SK-N-SH (cell line): ENCODE measurements around the gene ENHO. TPM values are rescaled to one million over a fixed set of nuclear protein-coding genes. Genes with fewer than 3 reads are reported as not detected.

Experiments used
- CTCF ChIA-PET: fragments of 300-600, 350-600 bp; formaldehyde crosslinking; extraction: SDS; loops from one replicate; lab custom pipeline; 2021; lab: Yijun Ruan, JAX
- POLR2A ChIA-PET: fragments of 350-600 bp; sonication (Branson Sonifier 250); formaldehyde crosslinking; extraction: SDS; loops from one replicate; lab custom pipeline; 2020; ENCODE audit warnings: antibody characterized with exemption, inconsistent platforms; lab: Yijun Ruan, JAX
- DNase-seq: peaks from one replicate; pipeline ENCODE4 v3.0.0; 2012
- H2AFZ ChIP-seq: fragments of 200-600 bp; sonication (generic); 2 replicates; pipeline ENCODE4 v1.8.1; 2016; ENCODE audit warnings: antibody characterized with exemption, mild to moderate bottlenecking, low read depth
- H3F3A ChIP-seq: fragments of 200-600 bp; sonication (generic); replicated peaks from 2 replicates; pipeline ENCODE3; 2016; ENCODE audit warnings: antibody characterized with exemption, mild to moderate bottlenecking; ENCODE audit not compliant: insufficient read depth
- H3K27ac ChIP-seq, 2 experiments: fragments of 200-500 bp in 1 of 2; fragments of 200-600 bp in 1 of 2; sonication (Bioruptor generic) in 1 of 2; sonication (generic), shearing (Covaris generic) in 1 of 2; 2 replicates each; pipeline versions ENCODE4 v1.5.1 to v1.6.1; 2014 to 2016; ENCODE audit warnings: low read depth in 2 of 2, inconsistent platforms in 1 of 2, low read length in 1 of 2, mild to moderate bottlenecking in 1 of 2, mixed read lengths in 1 of 2
- H3K27me3 ChIP-seq: fragments of 200-600 bp; sonication (generic), shearing (Covaris generic); 2 replicates; pipeline ENCODE4 v1.6.1; 2016; ENCODE audit warnings: mixed run types; ENCODE audit not compliant: insufficient read depth
- H3K36me3 ChIP-seq, 2 experiments: fragments of 200-500 bp in 1 of 2; fragments of 200-600 bp in 1 of 2; sonication (Bioruptor generic) in 1 of 2; sonication (generic) in 1 of 2; replicated peaks in 1 of 2; 2 replicates each; pipeline versions ENCODE3 to v1.5.1; 2014 to 2016; ENCODE audit warnings: low read length in 1 of 2, mild to moderate bottlenecking in 1 of 2; ENCODE audit not compliant: insufficient read depth in 2 of 2, control insufficient read depth in 1 of 2
- H3K4me1 ChIP-seq, 2 experiments: fragments of 200-500 bp in 1 of 2; fragments of 200-600 bp in 1 of 2; sonication (Bioruptor generic) in 1 of 2; sonication (generic), shearing (Covaris generic) in 1 of 2; 2 replicates each; pipeline versions ENCODE4 v1.5.1 to v1.6.1; 2014 to 2016; ENCODE audit warnings: low read depth in 1 of 2, low read length in 1 of 2, mixed run types in 1 of 2; ENCODE audit not compliant: insufficient read depth in 2 of 2, control insufficient read depth in 1 of 2
- H3K4me2 ChIP-seq: fragments of 200-600 bp; sonication (generic), shearing (Covaris generic); 2 replicates; pipeline ENCODE4 v1.6.1; 2017; ENCODE audit warnings: mixed run types
- H3K4me3 ChIP-seq, 2 experiments: fragments of 200-500 bp in 1 of 2; fragments of 200-600 bp in 1 of 2; sonication (Bioruptor generic) in 1 of 2; sonication (generic), shearing (Covaris generic) in 1 of 2; 2 replicates each; pipeline versions ENCODE4 v1.5.1 to v1.8.1; 2014 to 2016; ENCODE audit warnings: low read depth in 2 of 2, inconsistent platforms in 1 of 2, low read length in 1 of 2, mild to moderate bottlenecking in 1 of 2, mixed read lengths in 1 of 2, moderate library complexity in 1 of 2
- H3K79me2 ChIP-seq: fragments of 200-600 bp; sonication (generic); 2 replicates; pipeline ENCODE4 v1.8.1; 2017; ENCODE audit warnings: mild to moderate bottlenecking; ENCODE audit not compliant: insufficient read depth
- H3K9ac ChIP-seq: fragments of 200-600 bp; sonication (generic); 2 replicates; pipeline ENCODE4 v1.6.1; 2017; ENCODE audit warnings: mixed run types
- H3K9me2 ChIP-seq: fragments of 200-600 bp; sonication (generic); 2 replicates; pipeline ENCODE4 v1.6.1; 2017; ENCODE audit warnings: mixed run types
- H3K9me3 ChIP-seq: fragments of 200-600 bp; sonication (generic); 2 replicates; pipeline ENCODE4 v1.6.1; 2017; ENCODE audit warnings: mixed run types, mild to moderate bottlenecking, moderate library complexity
- H4K20me1 ChIP-seq: fragments of 200-600 bp; sonication (generic); 2 replicates; pipeline ENCODE4 v1.6.1; 2017; ENCODE audit warnings: mild to moderate bottlenecking, mixed run types; ENCODE audit not compliant: insufficient read depth
- EP300 ChIP-seq, 2 experiments: IDR thresholded peaks; 2 replicates each; pipeline versions ENCODE4 v1.4.0 to v1.6.1; 2012; ENCODE audit warnings: borderline replicate concordance in 1 of 2, low read depth in 1 of 2, low read length in 1 of 2
- EZH2phosphoT487 ChIP-seq: fragments of 200-600 bp; sonication (generic); IDR thresholded peaks from 2 replicates; pipeline ENCODE4 v1.6.1; 2017; ENCODE audit warnings: low read depth, mixed run types, mild to moderate bottlenecking, antibody characterized with exemption, moderate library complexity, borderline replicate concordance
- FOSL2 ChIP-seq: IDR thresholded peaks from 2 replicates; pipeline ENCODE4 v1.4.0; 2012; ENCODE audit warnings: low read depth, mild to moderate bottlenecking, moderate library complexity, borderline replicate concordance
- FOXM1 ChIP-seq: IDR thresholded peaks from 2 replicates; pipeline ENCODE4 v1.4.0; 2012; ENCODE audit warnings: low read depth, mild to moderate bottlenecking
- GABPA ChIP-seq: IDR thresholded peaks from 2 replicates; pipeline ENCODE4 v1.4.0; 2012; ENCODE audit warnings: low read depth, mild to moderate bottlenecking
- IRF3 ChIP-seq: fragments of 150-350 bp; IDR thresholded peaks from 2 replicates; pipeline ENCODE4 v1.6.1; 2016; ENCODE audit warnings: mild to moderate bottlenecking, low read depth, low read length
- MAX ChIP-seq: IDR thresholded peaks from 2 replicates; pipeline ENCODE4 v1.4.0; 2012; ENCODE audit warnings: low read depth
- NRF1 ChIP-seq: IDR thresholded peaks from 2 replicates; pipeline ENCODE4 v1.6.1; 2012; ENCODE audit warnings: low read depth, mild to moderate bottlenecking, low read length
- POLR2AphosphoS5 ChIP-seq: IDR thresholded peaks from 2 replicates; pipeline ENCODE4 v1.6.1; 2012; ENCODE audit warnings: low read depth, low read length
- RAD21 ChIP-seq: IDR thresholded peaks from 2 replicates; pipeline ENCODE4 v1.6.1; 2012; ENCODE audit warnings: mild to moderate bottlenecking, low read length
- RCOR1 ChIP-seq: fragments of 150-350 bp; IDR thresholded peaks from 2 replicates; pipeline ENCODE4 v1.6.1; 2017; ENCODE audit warnings: antibody characterized with exemption, low read length
- REST ChIP-seq: IDR thresholded peaks from 2 replicates; pipeline ENCODE4 v1.6.1; 2012; ENCODE audit warnings: mild to moderate bottlenecking, low read depth, low read length, moderate library complexity
- RXRA ChIP-seq: IDR thresholded peaks from 2 replicates; pipeline ENCODE4 v1.4.0; 2012; ENCODE audit warnings: low read depth, mild to moderate bottlenecking, borderline replicate concordance
- SIN3A ChIP-seq: IDR thresholded peaks from 2 replicates; pipeline ENCODE4 v1.6.1; 2012; ENCODE audit warnings: low read depth, mild to moderate bottlenecking, low read length, moderate library complexity, borderline replicate concordance
- SMC3 ChIP-seq: IDR thresholded peaks from 2 replicates; pipeline ENCODE4 v1.6.1; 2012; ENCODE audit warnings: low read depth, low read length, improper control_type of control experiment
- TAF1 ChIP-seq: IDR thresholded peaks from 2 replicates; pipeline ENCODE4 v1.6.1; 2012; ENCODE audit warnings: low read depth, mild to moderate bottlenecking, low read length, moderate library complexity, borderline replicate concordance
- USF1 ChIP-seq: IDR thresholded peaks from 2 replicates; pipeline ENCODE4 v1.4.0; 2012; ENCODE audit warnings: low read depth, borderline replicate concordance
- WGBS: methylation state at CpG from one replicate; pipeline ENCODE4 v1.1.6; 2017; ENCODE audit warnings: low lambda C conversion rate; 5-methylcytosine and 5-hydroxymethylcytosine counted together
- polyA plus RNA-seq, 3 experiments: library from polyadenylated mRNA; depleted of rRNA; stranded (reverse); fragments of >200 nt; gene quantifications; 2 replicates each; pipeline ENCODE4 v1.2.3, GENCODE V29; 2012

The ENHO gene
- polyA plus RNA-seq, 1 of the 3 experiments (the other 2 are of a cell fraction): 1.5 TPM

- CTCF ChIA-PET: interaction anchor here (0.6 to 5.9 kb wide), 8 partner anchors 11 to 134 kb away, joined by 3 to 59 read pairs (median 4); no protein-coding TSS in a partner anchor
- DNase-seq: peak; percentile 38
- H3K79me2 ChIP-seq: no peaks in the 10 kb centered on the region
- H3K36me3 ChIP-seq: no peaks in the 10 kb centered on the region
- no peaks in the 10 kb centered on the region for H3K9me2 ChIP-seq
- TF ChIP-seq FOXM1 (no peak), NRF1 (no peak), SIN3A (no peak), RXRA (no peak), FOSL2 (no peak), POLR2AphosphoS5 (no peak), RAD21 (no peak), TAF1 (no peak), EP300 (IDR thresholded peaks at IDR 0.05; ENCODE audit: borderline replicate concordance in 1 of 2, low read depth in 1 of 2, low read length in 1 of 2) (no peak), USF1 (no peak), EZH2phosphoT487 (no peak)
- TF ChIP-seq, all 33 proteins: peak for 0
- WGBS: 85% methylated on average over 3 of the region's 8 CpGs
- H3K4me2 ChIP-seq: no peak overlapping the region
- H3K4me3 ChIP-seq: no peak overlapping the region
- H3K27me3 ChIP-seq: no peaks in the 10 kb centered on the region; the same call in 1 of the 2 replicates
- no peaks in the 10 kb centered on the region for H3F3A ChIP-seq
- POLR2A ChIA-PET: interaction anchor here (0.7 kb wide), 1 partner anchor 13 kb away, joined by 3 read pairs; no protein-coding TSS in a partner anchor
- no peak overlapping the region for H2AFZ ChIP-seq
- no peak overlapping the region for H3K9ac ChIP-seq
- no peaks in the 10 kb centered on the region for H3K9me3 ChIP-seq
- peaks cover 0 to 70% of the 10 kb centered on the region in 2 experiments; a peak in 2 of 4 replicates for H3K4me1 ChIP-seq
- peak overlapping the region in 1 of 2 experiments; percentile 94; a peak in 2 of 4 replicates for H3K27ac ChIP-seq
- H4K20me1 ChIP-seq: no peaks in the 10 kb centered on the region
Observed at GRCh38 chr9:34566322-34566721, 43.5 kb upstream of the ENHO start.

GRCh38 chr9:34565856-34566255 is 43.1 kb upstream of the ENHO start:
- no peak overlapping the region for H3K4me2 ChIP-seq
- H2AFZ ChIP-seq: no peak overlapping the region
- no peaks in the 10 kb centered on the region; the same call in 1 of the 2 replicates for H3K27me3 ChIP-seq
- POLR2A ChIA-PET: no interaction called here
- no peaks in the 10 kb centered on the region for H3F3A ChIP-seq
- H3K79me2 ChIP-seq: no peaks in the 10 kb centered on the region
- H3K9me3 ChIP-seq: no peaks in the 10 kb centered on the region
- H4K20me1 ChIP-seq: no peaks in the 10 kb centered on the region
- no peak overlapping the region for H3K9ac ChIP-seq
- H3K27ac ChIP-seq: peak overlapping the region in 1 of 2 experiments; percentile 94; a peak in 1 of 4 replicates
- H3K9me2 ChIP-seq: no peaks in the 10 kb centered on the region
- peaks cover 0 to 70% of the 10 kb centered on the region in 2 experiments; a peak in 2 of 4 replicates for H3K4me1 ChIP-seq
- no peaks in the 10 kb centered on the region for H3K36me3 ChIP-seq
- CTCF ChIA-PET: interaction anchor here (0.7 to 5.9 kb wide), 4 partner anchors 11 to 26 kb away, joined by 3 to 59 read pairs (median 7); no protein-coding TSS in a partner anchor
- no peak overlapping the region for H3K4me3 ChIP-seq
- no peak for DNase-seq
- no peak for TF ChIP-seq RCOR1
- TF ChIP-seq MAX: no peak
- no peak for TF ChIP-seq REST
- TF ChIP-seq GABPA: no peak
- no peak for TF ChIP-seq IRF3
- TF ChIP-seq RXRA: no peak
- no peak for TF ChIP-seq EP300 (IDR thresholded peaks at IDR 0.05; ENCODE audit: borderline replicate concordance in 1 of 2, low read depth in 1 of 2, low read length in 1 of 2)
- TF ChIP-seq SMC3: no peak
- TF ChIP-seq POLR2AphosphoS5: no peak
- WGBS: 79% methylated on average over 8 of the region's 8 CpGs
